Type B pancreatic cell (in vitro differentiated cells): ENCODE measurements around the gene PLCB1. TPM values are rescaled to one million over a fixed set of nuclear protein-coding genes. Genes with fewer than 3 reads are reported as not detected.

ENCODE experiments used
- DNase-seq: peaks from one replicate; pipeline ENCODE4 v3.0.0; 2021; ENCODE audit warnings: mixed read lengths; ENCODE audit not compliant: unreplicated experiment; ENCODE audit errors: extremely low spot score
- H3K27ac Mint-ChIP-seq: 2 replicates; pipeline ENCODE4 v1.8.0; 2021; ENCODE audit warnings: mild to moderate bottlenecking, mixed read lengths
- H3K27me3 Mint-ChIP-seq: 2 replicates; pipeline ENCODE4 v1.8.0; 2021; ENCODE audit warnings: mixed read lengths
- H3K36me3 Mint-ChIP-seq: 2 replicates; pipeline ENCODE4 v1.8.0; 2021; ENCODE audit warnings: mixed read lengths
- H3K4me1 Mint-ChIP-seq: one replicate; pipeline ENCODE4 v1.8.0; 2021; ENCODE audit warnings: mixed read lengths; ENCODE audit not compliant: unreplicated experiment
- H3K4me3 Mint-ChIP-seq: 2 replicates; pipeline ENCODE4 v1.8.0; 2021; ENCODE audit warnings: mild to moderate bottlenecking, mixed read lengths
- H3K9me3 Mint-ChIP-seq: 2 replicates; pipeline ENCODE4 v1.8.0; 2021; ENCODE audit warnings: mixed read lengths
- CTCF ChIP-seq: fragments of 200-600 bp; sonication (generic); conservative IDR thresholded peaks from 2 replicates; pipeline ENCODE4 v1.5.0; 2021; ENCODE audit warnings: antibody characterized with exemption, mild to moderate bottlenecking
- total RNA-seq: library from RNA; stranded (reverse); gene quantifications from 2 replicates; pipeline ENCODE4 v1.2.1, GENCODE V29; 2021; ENCODE audit warnings: low replicate concordance

Gene PLCB1
- total RNA-seq, 1 donor from 2014 or later = 17.9 TPM

- no peaks in the 10 kb centered on the region for H3K36me3 Mint-ChIP-seq
- no peak for TF ChIP-seq CTCF
- DNase-seq = no peak
- no peaks in the 10 kb centered on the region for H3K27me3 Mint-ChIP-seq
- H3K4me3 Mint-ChIP-seq = no peak overlapping the region
- no peak overlapping the region for H3K27ac Mint-ChIP-seq
- no peaks in the 10 kb centered on the region for H3K9me3 Mint-ChIP-seq
- H3K4me1 Mint-ChIP-seq = peaks cover 5% of the 10 kb centered on the region
Observed at GRCh38 chr20:8515810-8516435, 383.9 kb downstream of the PLCB1 start.

- no peak for DNase-seq
- Mint-ChIP-seq H3K27ac (no peak overlapping the region), H3K9me3 (no peaks in the 10 kb centered on the region), H3K4me3 (no peak overlapping the region), H3K36me3 (no peaks in the 10 kb centered on the region), H3K4me1 (peaks cover 5% of the 10 kb centered on the region), H3K27me3 (no peaks in the 10 kb centered on the region)
- TF ChIP-seq CTCF = no peak
Observed at GRCh38 chr20:8518878-8519277, 386.8 kb downstream of the PLCB1 start.

- no peak for TF ChIP-seq CTCF
- H3K27ac Mint-ChIP-seq = no peak overlapping the region
- no peaks in the 10 kb centered on the region for H3K27me3 Mint-ChIP-seq
- H3K36me3 Mint-ChIP-seq = no peaks in the 10 kb centered on the region
- H3K4me1 Mint-ChIP-seq = peaks cover 5% of the 10 kb centered on the region
- no peak for DNase-seq
- H3K9me3 Mint-ChIP-seq = no peaks in the 10 kb centered on the region
- H3K4me3 Mint-ChIP-seq = no peak overlapping the region
Observed at GRCh38 chr20:8519887-8520286, 387.8 kb downstream of the PLCB1 start.

GRCh38 chr20:8522168-8522567 is 390.1 kb downstream of the PLCB1 start:
- Mint-ChIP-seq H3K27ac (no peak overlapping the region), H3K27me3 (no peaks in the 10 kb centered on the region)
- no peak for TF ChIP-seq CTCF

GRCh38 chr20:8523684-8524083 is 391.6 kb downstream of the PLCB1 start:
- no peak overlapping the region for H3K27ac Mint-ChIP-seq
- H3K4me3 Mint-ChIP-seq = no peak overlapping the region
- H3K4me1 Mint-ChIP-seq = peaks cover 5% of the 10 kb centered on the region
- no peaks in the 10 kb centered on the region for H3K27me3 Mint-ChIP-seq
- no peaks in the 10 kb centered on the region for H3K36me3 Mint-ChIP-seq
- peak; percentile 18 for TF ChIP-seq CTCF
- H3K9me3 Mint-ChIP-seq = no peaks in the 10 kb centered on the region
- no peak for DNase-seq

More at GRCh38 chr20:8522168-8522567, 390.1 kb downstream of the PLCB1 start:
- no peaks in the 10 kb centered on the region for H3K9me3 Mint-ChIP-seq
- peaks cover 5% of the 10 kb centered on the region for H3K4me1 Mint-ChIP-seq
- no peaks in the 10 kb centered on the region for H3K36me3 Mint-ChIP-seq
- no peak for DNase-seq
- no peak overlapping the region for H3K4me3 Mint-ChIP-seq
